ENCODE results near the gene AQP4.

Gene AQP4

DNA sequence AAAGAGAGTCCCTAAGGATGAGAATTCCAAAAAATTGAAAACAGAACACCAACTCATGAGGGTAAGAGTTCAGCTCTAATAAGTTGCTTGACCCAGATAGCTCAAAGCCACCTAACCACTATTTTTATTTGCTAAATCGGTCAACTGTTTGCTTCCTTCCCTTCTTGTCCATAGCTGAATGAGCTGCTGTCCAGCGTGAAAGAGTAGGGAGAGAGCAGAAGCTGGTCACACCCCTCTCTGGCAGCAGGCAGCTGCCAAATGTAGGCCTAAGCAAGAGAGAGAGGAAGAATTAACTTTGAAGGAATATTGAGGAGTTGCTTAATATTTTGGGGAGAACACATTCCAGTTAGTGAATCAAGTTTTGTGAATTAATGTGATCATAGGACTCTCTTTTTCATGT lies 25.9 kb downstream of the AQP4 start:
- no peak for DNase-seq

DNA sequence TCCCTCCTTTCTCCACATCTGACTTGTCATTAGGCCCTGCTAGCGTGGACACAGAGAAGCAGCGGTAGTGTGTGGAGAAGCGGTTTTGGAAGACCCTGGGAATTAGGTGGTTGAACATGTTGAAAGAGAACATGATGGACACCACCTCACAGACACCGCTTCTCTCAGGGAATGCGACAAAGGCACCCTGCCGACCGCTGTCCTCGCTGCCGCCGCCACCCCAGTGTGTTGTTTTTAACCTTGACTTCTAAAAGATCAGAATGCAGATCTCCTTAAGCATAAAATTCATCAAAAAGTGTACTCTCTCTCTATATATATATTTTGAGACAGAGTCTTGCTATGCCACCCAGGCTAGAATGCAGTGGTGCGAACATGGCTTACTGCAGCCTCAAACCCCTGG lies 33.2 kb downstream of the AQP4 start:
- no peak for DNase-seq

GRCh38 chr18:26827581-26827980 lies 37.9 kb downstream of the AQP4 start:
- DNase-seq = no peak

GRCh38 chr18:26826656-26827235 lies 38.8 kb downstream of the AQP4 start:
- DNase-seq = no peak

DNA sequence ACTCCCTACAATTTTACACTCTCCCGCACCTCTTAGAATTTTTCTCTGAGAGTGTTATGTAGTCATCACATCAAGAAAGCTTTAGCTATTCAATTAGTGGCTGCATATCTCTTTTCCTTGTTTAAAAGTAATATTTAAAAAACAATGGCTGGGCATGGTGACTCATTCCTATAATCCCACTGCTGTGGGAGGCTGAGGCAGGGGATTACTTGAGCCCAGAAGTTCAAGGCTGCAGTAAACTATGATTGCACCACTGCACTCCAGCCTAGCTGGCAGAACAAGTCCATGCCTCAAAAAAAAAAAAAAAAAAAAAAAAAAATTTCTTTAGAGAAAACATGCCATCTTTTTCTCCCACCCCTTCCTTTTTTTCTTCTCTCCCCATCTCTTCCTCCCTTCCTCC lies 44.3 kb downstream of the AQP4 start:
- no peak for DNase-seq

DNA sequence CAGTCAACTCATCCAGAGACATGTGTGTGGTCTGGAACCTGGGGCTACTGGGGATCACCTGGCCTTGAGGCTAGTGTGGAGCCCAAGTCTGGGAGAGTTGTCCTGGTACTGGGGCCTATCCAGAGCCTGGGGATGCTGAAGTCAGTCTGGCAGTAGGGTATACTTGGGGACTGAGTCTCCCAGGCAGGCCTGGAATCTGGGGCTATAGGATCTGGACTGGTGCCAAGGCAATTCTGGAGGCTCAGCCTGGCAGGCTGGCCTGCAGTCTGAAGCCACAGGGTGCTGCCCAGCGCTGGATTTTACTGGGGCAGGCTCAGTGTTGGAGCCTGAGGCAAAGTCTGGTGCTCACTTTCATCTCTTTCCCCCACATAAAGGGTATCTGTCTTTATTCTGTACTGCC lies 46.5 kb downstream of the AQP4 start:
- no peak for DNase-seq

DNA sequence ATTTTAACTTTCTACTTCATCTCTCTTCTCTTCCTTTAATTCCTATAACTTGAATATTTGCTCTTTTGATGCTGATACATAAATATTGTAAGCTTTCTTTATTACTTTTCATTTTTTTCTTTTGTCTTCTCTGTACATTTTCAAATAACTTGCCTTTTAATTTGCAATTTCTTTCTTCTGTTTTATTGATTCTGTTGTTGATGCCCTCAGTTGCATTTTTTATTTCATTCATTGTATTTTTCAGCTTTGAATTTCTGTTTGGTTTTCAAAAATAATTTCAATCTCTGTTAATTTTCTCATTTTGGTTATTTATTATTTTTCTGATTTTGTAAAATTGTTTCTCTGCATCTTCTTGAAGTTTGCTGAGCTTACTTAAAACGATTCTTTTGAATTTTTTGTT lies 47.0 kb downstream of the AQP4 start:
- DNase-seq = no peak

GRCh38 chr18:26813043-26813442 lies 52.5 kb downstream of the AQP4 start:
- DNase-seq = no peak

GRCh38 chr18:26812462-26812861 lies 53.0 kb downstream of the AQP4 start:
- DNase-seq = no peak

- DNase-seq = no peak
These were observed 56.2 kb downstream of the AQP4 start for GRCh38 chr18:26809346-26809745.

- DNase-seq = no peak
These were observed 59.3 kb downstream of the AQP4 start for GRCh38 chr18:26806224-26806623.

DNA sequence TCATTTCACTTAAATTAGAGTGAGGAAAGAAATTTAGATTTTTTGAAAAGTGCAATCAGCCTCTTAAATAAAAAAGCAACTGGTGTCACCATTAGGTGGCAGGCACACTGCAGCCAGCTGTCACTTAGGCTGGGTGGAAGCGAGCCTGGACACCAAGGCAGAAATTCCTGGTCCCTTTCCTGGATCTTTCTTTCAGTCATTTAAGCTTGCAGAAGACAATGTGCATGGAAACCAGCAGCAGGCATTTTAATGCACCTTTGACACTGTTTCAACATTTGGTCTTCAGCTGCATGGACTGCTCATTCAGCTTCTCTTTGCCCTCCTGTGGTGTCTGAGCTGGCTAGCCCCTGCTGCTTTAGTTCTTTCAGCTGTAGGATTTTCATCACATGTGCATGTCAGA lies 61.0 kb downstream of the AQP4 start:
- DNase-seq = no peak

DNA sequence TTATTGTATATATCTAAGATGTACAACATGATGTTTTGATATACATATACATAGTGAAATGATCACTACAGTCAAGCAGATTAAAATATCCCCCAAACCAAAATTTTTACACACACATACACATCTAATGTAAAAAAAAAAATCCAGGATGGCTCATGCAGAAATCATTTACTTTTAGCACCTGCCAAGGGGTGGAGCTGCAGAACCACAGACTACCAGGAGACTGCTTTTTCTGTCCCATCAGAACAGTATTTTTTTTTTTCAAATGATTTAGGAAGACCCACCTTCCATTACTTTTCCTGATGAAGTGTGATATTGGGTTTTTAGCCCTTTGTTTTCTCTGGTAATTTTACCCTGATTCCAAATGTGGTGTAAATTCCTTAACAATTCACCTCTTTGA lies 61.9 kb downstream of the AQP4 start:
- DNase-seq = no peak

DNA sequence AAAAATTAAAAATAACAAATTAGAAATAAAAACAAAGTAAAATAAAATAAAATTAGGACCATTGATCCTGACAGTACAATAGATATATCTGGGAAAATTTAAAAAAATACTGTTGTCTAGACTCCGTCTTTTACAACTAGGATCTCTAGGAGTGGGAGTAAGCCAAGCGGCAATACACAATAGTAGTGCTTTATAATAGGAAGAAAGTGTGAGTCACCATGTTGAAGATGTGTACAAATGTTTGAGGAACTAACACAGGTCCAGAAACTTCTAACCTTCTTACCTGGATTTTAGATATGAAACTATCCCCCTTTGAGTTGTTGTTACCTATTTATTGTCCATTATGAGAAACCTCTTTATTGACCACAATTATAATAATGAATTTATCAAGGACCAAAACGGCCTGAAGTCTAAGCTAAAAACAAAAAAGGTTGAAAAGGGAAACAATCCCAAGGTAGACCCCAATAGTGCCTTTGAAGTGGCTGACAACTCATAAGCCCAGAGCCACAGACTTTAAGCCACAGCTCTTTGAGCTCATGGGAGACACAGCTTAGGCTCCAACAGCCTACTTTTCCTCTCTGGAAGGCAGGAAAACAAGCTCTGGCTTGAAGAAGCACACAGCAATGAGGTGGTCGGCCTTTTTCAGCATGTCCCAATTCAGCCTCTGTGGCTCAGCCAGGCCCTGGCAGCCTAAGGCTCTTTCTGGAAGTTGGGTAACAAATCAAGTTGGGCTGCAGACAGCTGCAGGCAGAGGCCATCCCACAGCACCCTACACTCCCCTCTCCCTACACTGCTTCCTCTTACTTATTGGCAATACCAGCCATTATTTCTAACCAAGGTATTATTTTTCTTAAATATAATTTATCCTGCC lies 62.9 kb downstream of the AQP4 start:
- no peak for DNase-seq
